ENCODE results near the gene IL1RL2.

GRCh38 chr2:102258386-102259074, 71.7 kb downstream of the IL1RL2 start:
- TF ChIP-seq, protein P1, sequence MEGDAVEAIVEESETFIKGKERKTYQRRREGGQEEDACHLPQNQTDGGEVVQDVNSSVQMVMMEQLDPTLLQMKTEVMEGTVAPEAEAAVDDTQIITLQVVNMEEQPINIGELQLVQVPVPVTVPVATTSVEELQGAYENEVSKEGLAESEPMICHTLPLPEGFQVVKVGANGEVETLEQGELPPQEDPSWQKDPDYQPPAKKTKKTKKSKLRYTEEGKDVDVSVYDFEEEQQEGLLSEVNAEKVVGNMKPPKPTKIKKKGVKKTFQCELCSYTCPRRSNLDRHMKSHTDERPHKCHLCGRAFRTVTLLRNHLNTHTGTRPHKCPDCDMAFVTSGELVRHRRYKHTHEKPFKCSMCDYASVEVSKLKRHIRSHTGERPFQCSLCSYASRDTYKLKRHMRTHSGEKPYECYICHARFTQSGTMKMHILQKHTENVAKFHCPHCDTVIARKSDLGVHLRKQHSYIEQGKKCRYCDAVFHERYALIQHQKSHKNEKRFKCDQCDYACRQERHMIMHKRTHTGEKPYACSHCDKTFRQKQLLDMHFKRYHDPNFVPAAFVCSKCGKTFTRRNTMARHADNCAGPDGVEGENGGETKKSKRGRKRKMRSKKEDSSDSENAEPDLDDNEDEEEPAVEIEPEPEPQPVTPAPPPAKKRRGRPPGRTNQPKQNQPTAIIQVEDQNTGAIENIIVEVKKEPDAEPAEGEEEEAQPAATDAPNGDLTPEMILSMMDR (IDR thresholded peaks at IDR 0.05; ENCODE audit: low read length), result no peak
- TF ChIP-seq EZH2 (optimal IDR thresholded peaks at IDR 0.05; ENCODE audit: low read depth, low read length) (no peak), EZH2phosphoT487 (IDR thresholded peaks at IDR 0.05; ENCODE audit: low read length) (no peak)
